ENCODE measurements around the gene SEMA3A.

SEMA3A gene

GRCh38 chr7:83996879-83997278, 197.7 kb downstream of the SEMA3A start:
- DNase-seq, result no peak

- DNase-seq, result no peak
Measured at GRCh38 chr7:83987764-83988163, 206.8 kb downstream of the SEMA3A start.

DNA sequence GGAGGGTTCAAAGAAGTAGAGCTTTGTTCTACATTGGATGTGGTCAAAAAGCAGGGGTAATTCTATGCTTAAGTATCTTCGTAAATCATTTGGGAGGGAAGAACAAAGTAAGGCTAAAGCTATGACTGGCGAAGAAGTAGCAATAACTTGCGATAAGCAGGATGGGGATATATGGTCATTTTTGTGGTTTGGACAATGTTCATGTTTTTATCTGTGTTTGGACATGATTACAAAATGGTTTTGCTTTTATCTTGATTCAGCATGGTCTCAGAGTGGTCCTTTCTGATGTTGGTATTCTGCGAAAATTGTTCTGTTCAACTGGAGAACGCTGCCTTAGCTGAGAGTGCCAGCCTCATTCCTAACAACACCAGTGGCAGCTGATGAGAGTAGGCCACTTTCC, 208.8 kb downstream of the SEMA3A start:
- no peak for DNase-seq

DNA sequence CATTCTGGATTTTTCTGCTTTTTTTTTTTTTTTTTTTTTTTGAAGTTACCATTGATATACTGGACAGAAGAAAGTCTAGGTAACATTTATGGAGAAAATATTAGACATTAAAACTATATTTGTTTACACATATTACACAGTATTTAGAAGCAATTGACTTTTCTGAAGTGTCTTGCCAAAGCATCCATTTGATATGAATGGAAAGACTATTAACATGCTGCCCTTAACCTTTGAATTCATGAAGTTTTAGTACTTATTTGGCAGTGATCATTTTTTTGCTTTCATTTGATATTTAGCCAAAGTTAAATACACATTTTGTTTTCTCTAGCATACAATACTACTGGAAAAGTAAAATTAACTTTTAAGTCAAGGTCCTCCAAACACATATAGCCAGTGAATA, 210.0 kb downstream of the SEMA3A start:
- no peak for DNase-seq

- no peak for DNase-seq
Measured at GRCh38 chr7:83984076-83984475, 210.5 kb downstream of the SEMA3A start.

- no peak for DNase-seq
Measured at GRCh38 chr7:83983606-83984005, 211.0 kb downstream of the SEMA3A start.

DNA sequence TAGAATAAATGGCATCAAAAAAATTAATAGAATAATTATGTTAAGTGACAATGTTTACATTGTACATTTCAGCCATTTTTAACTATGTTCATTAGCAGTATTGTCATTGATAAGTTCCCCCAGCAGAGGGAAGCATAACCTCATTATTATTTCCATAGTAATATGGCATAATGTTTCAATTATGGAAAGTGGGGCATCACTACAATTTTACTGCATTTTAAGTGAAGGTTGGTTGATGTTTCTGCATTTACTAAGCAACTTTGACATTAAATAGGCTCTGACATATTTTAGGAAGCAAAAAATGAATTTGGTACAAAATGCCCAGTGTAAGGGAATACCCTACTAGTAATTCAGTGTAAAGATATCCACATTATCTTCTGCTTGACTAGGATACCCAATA, 218.3 kb downstream of the SEMA3A start:
- peak; percentile 33 to 54 for DNase-seq

- no peak for DNase-seq
Measured at GRCh38 chr7:83970081-83970480, 224.5 kb downstream of the SEMA3A start.

- no peak for DNase-seq
Measured at GRCh38 chr7:83964318-83964717, 230.3 kb downstream of the SEMA3A start.

DNA sequence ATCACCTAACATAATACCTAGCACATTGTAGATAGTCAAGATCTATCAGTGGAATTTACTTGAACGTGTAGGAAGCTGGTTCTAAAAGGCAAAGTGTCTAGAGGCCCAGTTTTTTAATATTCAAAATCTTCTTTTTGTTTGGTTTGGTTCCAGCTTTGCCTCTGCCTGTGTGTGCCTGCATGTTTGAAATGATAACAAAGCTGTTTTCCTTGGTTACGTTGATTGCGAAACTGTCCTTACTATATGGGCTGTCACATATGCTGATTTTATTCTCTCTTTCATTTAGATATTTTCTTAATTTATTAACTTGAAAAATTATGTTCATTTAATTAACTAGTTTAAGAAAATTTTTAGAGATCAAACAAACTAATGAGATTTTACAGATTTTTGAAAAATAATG, 237.3 kb downstream of the SEMA3A start:
- DNase-seq, result no peak

GRCh38 chr7:83956104-83956503, 238.5 kb downstream of the SEMA3A start:
- DNase-seq, result no peak

- DNase-seq, result no peak
Measured at GRCh38 chr7:83952236-83952635, 242.4 kb downstream of the SEMA3A start.

GRCh38 chr7:83947260-83947659, 247.3 kb downstream of the SEMA3A start:
- peak in 1 of 2 experiments; percentile 40 for DNase-seq

GRCh38 chr7:83946801-83947200, 247.8 kb downstream of the SEMA3A start:
- no peak for DNase-seq

DNA sequence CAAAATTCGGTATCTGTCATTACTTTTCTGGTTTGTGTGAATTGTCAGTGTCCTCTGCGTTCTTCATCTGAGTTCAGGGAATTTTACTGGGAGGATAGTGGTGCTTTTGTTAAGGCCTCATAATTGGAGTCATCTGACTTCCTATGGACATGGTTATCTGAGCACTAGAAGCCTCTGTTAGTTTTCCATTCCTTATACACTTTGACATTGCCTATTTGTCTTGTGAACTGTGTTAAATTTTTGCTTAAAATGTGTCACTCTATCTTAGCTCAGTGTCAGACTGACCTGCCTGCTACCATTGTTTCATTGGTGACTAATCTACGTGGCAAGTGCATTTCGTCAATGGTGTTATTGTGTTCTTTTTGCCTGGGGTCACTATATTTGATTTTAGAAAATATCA, 253.3 kb downstream of the SEMA3A start:
- DNase-seq, result no peak

DNA sequence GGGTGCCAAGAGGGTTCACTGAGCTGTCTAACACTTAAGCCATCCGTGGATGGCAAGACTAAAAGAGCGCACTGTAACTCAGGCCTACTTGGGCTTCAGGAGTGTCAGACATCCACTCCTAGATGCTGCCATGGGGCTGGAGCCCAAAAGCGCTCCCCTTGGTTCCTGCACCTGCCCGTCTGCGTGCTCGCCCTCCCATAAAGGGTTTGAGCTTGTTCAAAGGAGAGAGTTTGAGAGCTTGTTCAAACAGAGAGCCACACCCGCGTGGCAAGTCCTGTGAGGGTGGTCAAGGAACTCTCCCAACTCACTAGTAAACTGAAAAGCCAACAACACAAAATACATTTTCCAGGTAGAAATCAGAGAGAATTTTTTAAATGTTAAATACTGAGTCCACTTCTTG, 256.7 kb downstream of the SEMA3A start:
- no peak for DNase-seq

DNA sequence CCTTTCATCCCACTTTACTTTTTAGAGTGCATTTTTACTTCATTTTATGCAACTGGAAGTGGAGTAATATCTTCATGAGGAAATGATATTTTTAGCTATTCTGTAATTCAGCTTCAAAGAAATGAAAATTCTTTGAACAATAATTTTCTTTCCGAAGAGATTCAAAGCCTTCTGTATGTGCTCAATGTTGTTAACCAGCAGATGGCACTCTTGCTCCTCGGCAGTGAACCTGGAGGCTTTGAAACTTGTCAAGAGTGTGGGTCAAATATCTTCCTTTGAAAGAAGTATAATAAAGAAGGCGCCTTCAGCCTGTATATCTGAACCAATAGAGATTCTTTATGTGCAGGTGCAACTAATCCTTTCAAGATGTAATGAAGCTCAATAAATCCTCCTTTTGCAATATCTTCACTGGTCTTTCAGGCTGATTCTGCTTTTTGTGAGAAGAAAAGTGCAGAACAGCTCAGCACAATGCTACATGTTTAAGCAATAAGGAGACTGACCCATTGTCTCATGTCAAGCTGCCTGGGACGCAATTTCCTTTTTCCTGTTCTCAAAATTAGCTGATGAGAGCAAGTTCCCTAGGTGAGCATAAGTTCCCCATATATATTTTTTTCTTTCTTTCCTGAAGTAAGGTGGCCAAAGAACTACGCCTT, 258.4 kb downstream of the SEMA3A start:
- DNase-seq, result peak; percentile 65 to 73

DNA sequence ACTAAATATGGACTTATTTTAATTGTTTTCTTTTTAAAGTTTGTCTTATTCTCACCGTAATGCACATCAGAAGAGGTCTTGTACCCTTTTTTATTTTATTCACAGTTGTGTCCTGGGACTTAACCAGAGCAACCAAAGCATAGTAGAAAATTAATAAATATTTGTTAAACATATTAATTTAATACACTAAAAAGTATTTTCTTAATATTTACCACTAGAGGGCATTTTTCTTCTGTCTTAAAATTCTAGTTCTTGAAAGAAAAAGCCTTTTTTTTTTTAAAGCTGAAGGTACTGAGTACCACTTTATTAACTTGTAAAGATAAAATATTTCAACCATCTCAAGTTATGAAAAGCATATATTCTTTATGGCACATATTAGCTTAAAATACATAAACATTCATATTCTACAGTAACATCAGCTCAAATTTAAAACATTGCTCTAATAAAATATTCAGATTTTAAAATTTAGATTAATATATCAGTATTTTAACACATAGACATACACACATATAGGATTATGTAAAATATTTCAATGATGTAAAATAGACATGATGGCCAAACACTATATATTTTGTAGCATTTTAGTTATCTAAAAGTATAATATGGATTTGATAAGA, 260.4 kb downstream of the SEMA3A start:
- no peak for DNase-seq

DNA sequence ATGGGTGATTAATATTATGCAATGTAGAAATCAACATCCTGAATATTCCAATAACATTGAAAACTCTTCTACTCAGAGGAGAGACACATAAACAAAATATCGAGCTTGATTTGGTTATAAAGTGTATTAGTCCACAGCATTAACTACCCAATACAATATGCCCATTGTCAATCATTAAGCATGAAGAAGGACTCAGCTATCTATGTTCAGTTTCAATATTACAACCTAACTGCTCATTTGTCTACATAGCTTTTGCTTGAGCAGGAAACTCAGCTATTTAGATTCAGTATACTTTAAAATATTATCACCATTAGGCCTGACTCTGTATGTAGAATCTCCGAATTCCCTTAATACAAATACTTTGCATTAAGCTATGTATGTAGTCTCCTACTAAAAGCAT, 262.6 kb downstream of the SEMA3A start:
- DNase-seq, result no peak

DNA sequence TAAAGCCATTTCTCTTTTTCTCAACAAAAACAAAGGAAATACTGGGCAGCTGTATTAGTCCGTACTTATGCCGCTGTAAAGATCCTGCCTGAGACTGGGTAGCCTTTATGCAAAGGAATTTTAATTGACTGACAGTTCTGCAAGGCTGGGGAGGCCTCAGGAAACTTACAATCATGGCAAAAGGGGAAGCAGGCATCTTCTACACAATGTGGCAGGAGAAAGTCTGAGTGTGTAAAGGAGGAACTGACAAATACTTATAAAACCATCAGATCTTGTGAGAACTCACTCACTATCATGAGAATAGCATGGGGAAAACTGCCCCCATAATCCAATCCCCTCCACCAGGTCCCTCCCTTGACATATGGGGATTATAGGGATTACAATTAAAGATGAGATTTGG, 264.3 kb downstream of the SEMA3A start:
- DNase-seq, result no peak

DNA sequence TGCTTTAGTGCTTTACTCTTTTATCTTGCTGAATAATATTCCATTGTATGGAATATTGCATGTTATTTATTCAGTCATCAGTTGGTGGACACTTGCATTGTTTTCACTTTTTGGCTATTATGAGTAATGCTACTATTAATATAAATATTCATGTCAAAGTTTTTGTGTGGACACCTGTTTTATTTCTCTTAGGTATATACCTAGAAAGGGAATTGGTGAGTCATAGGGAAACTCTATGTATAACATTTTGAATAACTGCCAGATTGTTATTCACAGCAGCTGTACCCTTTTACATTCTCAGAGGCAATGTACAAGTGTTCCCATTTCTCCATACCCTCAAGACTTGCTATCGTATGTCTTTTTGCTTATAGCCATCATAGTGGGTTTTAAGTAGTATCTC, 268.7 kb downstream of the SEMA3A start:
- DNase-seq, result no peak

DNA sequence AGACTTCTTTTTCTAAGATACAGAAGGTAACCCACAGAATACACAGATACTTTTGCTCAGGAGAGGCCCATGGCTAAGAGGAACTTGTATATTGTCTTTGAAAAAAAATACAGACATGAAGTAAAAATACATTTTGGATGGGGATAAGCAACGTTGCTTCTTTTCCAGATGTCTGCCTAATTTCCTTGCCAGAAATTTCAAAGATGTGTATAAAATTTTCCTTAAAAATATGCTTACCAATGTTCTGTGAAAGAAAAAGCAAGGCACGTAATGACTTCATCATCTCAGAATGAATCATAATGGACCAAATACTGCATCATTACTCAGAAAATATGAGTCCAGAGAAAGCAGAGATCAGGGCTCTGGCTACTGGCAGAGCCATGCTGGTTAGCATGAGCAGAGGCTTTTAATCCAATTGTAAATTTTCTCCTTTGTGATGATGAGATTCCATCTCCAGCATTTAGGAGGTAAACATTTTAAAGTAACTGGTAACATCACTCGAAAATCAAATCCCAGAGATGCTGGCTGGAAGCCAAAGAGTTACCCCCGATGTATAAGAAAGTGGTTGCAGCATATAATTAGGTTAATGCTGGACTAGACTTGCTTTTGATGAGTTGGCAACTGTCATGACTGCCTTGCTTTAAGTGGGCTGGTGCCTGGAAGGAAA, 272.5 kb downstream of the SEMA3A start:
- DNase-seq, result peak in 1 of 2 experiments; percentile 15

DNA sequence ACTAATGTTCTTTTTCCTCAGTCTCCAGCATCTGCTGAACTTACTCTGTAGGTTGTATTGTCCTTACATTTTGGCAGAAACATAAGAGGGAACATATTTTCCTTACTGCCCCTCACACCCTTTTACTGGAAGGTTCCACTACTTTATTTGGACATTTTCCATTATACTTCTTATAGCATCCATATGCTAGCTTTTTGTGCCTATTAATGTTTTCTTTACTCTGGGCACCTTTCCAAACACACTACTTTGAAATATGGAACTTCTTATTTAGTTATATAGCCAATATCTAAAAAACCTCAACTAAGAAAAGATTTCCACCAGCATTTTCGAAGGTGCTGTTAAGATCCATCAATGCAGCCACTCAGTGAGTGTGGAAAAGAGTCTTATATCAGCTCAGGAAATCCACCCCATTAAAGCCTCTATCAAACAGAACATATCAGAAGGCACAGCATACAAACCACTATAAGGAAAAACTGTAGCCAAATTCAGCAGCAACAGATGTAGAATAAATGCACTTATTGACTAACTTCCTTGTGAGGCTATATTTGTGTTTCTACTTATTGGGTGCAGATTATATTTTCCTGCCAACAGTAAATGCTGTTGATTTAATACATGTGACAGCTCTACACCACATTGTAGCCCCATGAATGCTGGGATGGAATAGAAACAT, 273.2 kb downstream of the SEMA3A start:
- no peak for DNase-seq

- no peak for DNase-seq
Measured at GRCh38 chr7:83918142-83918541, 276.4 kb downstream of the SEMA3A start.
